A549 treated with Hydrocortisone at 1 μM for 4 hours (cell line): Measurements from ENCODE around the gene UGT1A3. TPM values are rescaled to one million over a fixed set of nuclear protein-coding genes. Genes with fewer than 3 reads are reported as not detected.

Experiments used
- total RNA-seq: library from RNA; stranded (reverse); fragments of 200-300 nt; extraction: Qiagen RNA extraction; gene quantifications from 5 replicates; pipeline ENCODE4 v1.2.3, GENCODE V29; 2022

UGT1A3 gene
- 0.06 to 0.20 TPM (median 0.14 TPM) in 4 of 5 replicates, not detected in the other for total RNA-seq

GRCh38 chr2:233728723-233729301 is at the start of gene UGT1A3:
Gene UGT1A3 (plus strand): TSS chr2:233729042. CDS start chr2:233729127, 85 bp downstream.

GRCh38 chr2:233681521-233682099 is 47.2 kb upstream of the UGT1A3 start, which contains the start of gene UGT1A7:
Gene UGT1A7 (plus strand): TSS chr2:233681901. CDS start chr2:233681938, 37 bp downstream.

DNA sequence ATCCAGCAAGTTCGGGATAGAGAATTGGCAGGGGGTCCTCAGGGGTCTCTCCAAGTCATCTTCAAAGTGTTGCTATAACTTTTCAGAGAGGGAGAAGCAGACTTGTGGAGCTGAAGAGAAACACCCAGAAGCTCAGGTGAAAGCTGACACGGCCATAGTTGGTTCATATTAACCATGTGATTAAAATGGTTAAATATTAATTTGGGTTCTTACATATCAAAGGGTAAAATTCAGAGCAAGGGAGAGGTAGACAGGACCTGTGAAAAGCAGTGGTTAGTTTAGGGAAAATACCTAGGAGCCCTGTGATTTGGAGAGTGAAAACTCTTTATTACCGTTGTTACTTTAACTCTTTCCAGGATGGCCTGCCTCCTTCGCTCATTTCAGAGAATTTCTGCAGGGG is 36.2 kb upstream of the UGT1A3 start, which contains the start of gene UGT1A6:
Gene UGT1A6 (plus strand): TSS at position 243 of the 400 bp plus-strand sequence. CDS start 115 bp downstream, at position 358.

DNA sequence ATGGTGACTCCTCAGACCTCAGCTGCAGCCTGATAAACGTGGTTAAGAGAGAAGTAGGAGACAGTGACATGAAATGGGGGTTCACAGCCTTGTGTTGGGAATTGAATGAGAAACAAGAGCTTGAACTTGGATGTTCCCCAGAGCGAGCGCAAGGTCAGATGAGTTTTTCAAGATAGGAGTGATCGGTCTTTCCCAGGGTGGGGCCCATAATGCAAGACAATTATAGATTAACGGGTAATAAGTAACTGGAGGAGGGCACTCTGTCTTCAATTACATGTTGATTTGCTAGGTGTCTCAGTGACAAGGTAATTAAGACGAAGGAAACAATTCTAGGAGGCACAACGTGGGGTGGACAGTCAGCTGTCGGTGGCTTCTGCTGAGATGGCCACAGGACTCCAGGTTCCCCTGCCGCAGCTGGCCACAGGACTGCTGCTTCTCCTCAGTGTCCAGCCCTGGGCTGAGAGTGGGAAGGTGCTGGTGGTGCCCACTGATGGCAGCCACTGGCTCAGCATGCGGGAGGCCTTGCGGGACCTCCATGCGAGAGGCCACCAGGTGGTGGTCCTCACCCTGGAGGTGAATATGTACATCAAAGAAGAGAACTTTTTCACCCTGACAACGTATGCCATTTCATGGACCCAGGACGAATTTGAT is 16.1 kb upstream of the UGT1A3 start, which contains the start of gene UGT1A5:
Gene UGT1A5 (plus strand): TSS at position 297 of the 651 bp plus-strand sequence. CDS start 85 bp downstream, at position 382.

DNA sequence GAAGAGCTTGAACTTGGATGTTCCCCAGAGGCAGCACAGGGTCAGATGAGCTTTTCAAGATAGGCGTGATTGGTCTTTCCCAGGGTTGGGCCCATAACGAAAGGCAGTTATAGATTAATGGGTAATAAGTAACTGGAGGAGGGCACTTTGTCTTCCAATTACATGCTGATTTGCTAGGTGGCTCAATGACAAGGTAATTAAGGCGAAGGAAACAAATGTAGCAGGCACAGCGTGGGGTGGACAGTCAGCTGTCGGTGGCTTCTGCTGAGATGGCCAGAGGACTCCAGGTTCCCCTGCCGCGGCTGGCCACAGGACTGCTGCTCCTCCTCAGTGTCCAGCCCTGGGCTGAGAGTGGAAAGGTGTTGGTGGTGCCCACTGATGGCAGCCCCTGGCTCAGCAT is 10.3 kb upstream of the UGT1A3 start, which contains the start of gene UGT1A4:
Gene UGT1A4 (plus strand): TSS at position 185 of the 400 bp plus-strand sequence. CDS start 85 bp downstream, at position 270.

GRCh38 chr2:233760043-233760442 is 31.2 kb downstream of the UGT1A3 start, which contains the start of gene UGT1A1:
Gene UGT1A1 (plus strand): TSS chr2:233760270. CDS start chr2:233760288, 18 bp downstream.

GRCh38 chr2:233778030-233778429 is 49.2 kb downstream of the UGT1A3 start, which contains the start of gene MROH2A:
Gene MROH2A (plus strand): TSS chr2:233778330. CDS start chr2:233779359, 1,029 bp downstream.

Other genes with a start within 250 kb of the UGT1A3 start
- 23.2 to 26.7 TPM (median 23.9 TPM) in 5 replicates for gene USP40, start 162.3 kb upstream of the UGT1A3 start, total RNA-seq
- 0.05 to 0.06 TPM in 2 of 5 replicates, not detected in the others for gene UGT1A8, start 111.4 kb upstream of the UGT1A3 start, total RNA-seq
- gene UGT1A10, start 92.6 kb upstream of the UGT1A3 start, total RNA-seq: 0.08 to 0.09 TPM in 2 of 5 replicates, not detected in the others
- 3.6 to 6.4 TPM (median 4.2 TPM) in 5 replicates for gene UGT1A9, start 57.1 kb upstream of the UGT1A3 start, total RNA-seq
- 2.9 to 4.8 TPM (median 3.8 TPM) in 5 replicates for gene UGT1A7, start 47.1 kb upstream of the UGT1A3 start, total RNA-seq
- 0.47 to 1.5 TPM (median 1.1 TPM) in 5 replicates for gene UGT1A6, start 36.2 kb upstream of the UGT1A3 start, total RNA-seq
- gene UGT1A5, start 16.1 kb upstream of the UGT1A3 start, total RNA-seq: 0.08 to 0.13 TPM in 2 of 5 replicates, not detected in the others
- gene UGT1A4, start 10.3 kb upstream of the UGT1A3 start, total RNA-seq: 0.06 to 0.16 TPM (median 0.10 TPM) in 4 of 5 replicates, not detected in the other
- 0.56 to 1.1 TPM (median 0.91 TPM) in 5 replicates for gene UGT1A1, start 31.2 kb downstream of the UGT1A3 start, total RNA-seq
- 0.12 to 0.29 TPM (median 0.21 TPM) in 4 of 5 replicates, not detected in the other for gene MROH2A, start 49.3 kb downstream of the UGT1A3 start, total RNA-seq
- 52.3 to 59.6 TPM (median 55.7 TPM) in 5 replicates for gene HJURP, start 125.5 kb downstream of the UGT1A3 start, total RNA-seq
- gene TRPM8, start 188.3 kb downstream of the UGT1A3 start, total RNA-seq: 0.09 to 0.52 TPM (median 0.29 TPM) in 5 replicates